ENCODE results near the gene BTN3A1.

GRCh38 chr6:26394289-26394688, 7.8 kb upstream of the BTN3A1 start:
- no peak for TF ChIP-seq EZH2 (IDR thresholded peaks at IDR 0.05)
- TF ChIP-seq, protein P1, sequence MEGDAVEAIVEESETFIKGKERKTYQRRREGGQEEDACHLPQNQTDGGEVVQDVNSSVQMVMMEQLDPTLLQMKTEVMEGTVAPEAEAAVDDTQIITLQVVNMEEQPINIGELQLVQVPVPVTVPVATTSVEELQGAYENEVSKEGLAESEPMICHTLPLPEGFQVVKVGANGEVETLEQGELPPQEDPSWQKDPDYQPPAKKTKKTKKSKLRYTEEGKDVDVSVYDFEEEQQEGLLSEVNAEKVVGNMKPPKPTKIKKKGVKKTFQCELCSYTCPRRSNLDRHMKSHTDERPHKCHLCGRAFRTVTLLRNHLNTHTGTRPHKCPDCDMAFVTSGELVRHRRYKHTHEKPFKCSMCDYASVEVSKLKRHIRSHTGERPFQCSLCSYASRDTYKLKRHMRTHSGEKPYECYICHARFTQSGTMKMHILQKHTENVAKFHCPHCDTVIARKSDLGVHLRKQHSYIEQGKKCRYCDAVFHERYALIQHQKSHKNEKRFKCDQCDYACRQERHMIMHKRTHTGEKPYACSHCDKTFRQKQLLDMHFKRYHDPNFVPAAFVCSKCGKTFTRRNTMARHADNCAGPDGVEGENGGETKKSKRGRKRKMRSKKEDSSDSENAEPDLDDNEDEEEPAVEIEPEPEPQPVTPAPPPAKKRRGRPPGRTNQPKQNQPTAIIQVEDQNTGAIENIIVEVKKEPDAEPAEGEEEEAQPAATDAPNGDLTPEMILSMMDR (IDR thresholded peaks at IDR 0.05): no peak
